Panc1 (cell line): ENCODE results near the gene DLGAP1.

ENCODE experiments used
- POLR2AphosphoS5 ChIP-seq: IDR thresholded peaks from 2 replicates; pipeline ENCODE4 v1.6.1; 2012; ENCODE audit warnings: mild to moderate bottlenecking, low read depth, low read length, moderate library complexity
- SIN3A ChIP-seq: IDR thresholded peaks from 2 replicates; pipeline ENCODE4 v1.6.1; 2012; ENCODE audit warnings: low read depth, mild to moderate bottlenecking, low read length, moderate library complexity, borderline replicate concordance; ENCODE audit not compliant: insufficient read depth
- TCF7L2 ChIP-seq: IDR thresholded peaks from 2 replicates; pipeline ENCODE4 v1.6.1; 2011; ENCODE audit warnings: mild to moderate bottlenecking, low read depth, low read length, inconsistent platforms
- TF ChIP-seq, protein P1 (sequence below): fragments of 450-650 bp; IDR thresholded peaks from 2 replicates; pipeline ENCODE4 v1.5.1; 2017; ENCODE audit warnings: mild to moderate bottlenecking
- TF ChIP-seq, protein P2 (sequence below), 2 experiments: IDR thresholded peaks; 2 replicates each; pipeline ENCODE4 v1.6.1; 2011 to 2012; ENCODE audit warnings: low read depth in 2 of 2, control low read depth in 1 of 2, low read length in 1 of 2, mild to moderate bottlenecking in 1 of 2, moderate library complexity in 1 of 2; ENCODE audit not compliant: insufficient read depth in 1 of 2

- TF ChIP-seq, protein P1, sequence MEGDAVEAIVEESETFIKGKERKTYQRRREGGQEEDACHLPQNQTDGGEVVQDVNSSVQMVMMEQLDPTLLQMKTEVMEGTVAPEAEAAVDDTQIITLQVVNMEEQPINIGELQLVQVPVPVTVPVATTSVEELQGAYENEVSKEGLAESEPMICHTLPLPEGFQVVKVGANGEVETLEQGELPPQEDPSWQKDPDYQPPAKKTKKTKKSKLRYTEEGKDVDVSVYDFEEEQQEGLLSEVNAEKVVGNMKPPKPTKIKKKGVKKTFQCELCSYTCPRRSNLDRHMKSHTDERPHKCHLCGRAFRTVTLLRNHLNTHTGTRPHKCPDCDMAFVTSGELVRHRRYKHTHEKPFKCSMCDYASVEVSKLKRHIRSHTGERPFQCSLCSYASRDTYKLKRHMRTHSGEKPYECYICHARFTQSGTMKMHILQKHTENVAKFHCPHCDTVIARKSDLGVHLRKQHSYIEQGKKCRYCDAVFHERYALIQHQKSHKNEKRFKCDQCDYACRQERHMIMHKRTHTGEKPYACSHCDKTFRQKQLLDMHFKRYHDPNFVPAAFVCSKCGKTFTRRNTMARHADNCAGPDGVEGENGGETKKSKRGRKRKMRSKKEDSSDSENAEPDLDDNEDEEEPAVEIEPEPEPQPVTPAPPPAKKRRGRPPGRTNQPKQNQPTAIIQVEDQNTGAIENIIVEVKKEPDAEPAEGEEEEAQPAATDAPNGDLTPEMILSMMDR: no peak
- no peak for TF ChIP-seq POLR2AphosphoS5
- TF ChIP-seq TCF7L2: no peak
- no peak for TF ChIP-seq SIN3A
- TF ChIP-seq, protein P2, sequence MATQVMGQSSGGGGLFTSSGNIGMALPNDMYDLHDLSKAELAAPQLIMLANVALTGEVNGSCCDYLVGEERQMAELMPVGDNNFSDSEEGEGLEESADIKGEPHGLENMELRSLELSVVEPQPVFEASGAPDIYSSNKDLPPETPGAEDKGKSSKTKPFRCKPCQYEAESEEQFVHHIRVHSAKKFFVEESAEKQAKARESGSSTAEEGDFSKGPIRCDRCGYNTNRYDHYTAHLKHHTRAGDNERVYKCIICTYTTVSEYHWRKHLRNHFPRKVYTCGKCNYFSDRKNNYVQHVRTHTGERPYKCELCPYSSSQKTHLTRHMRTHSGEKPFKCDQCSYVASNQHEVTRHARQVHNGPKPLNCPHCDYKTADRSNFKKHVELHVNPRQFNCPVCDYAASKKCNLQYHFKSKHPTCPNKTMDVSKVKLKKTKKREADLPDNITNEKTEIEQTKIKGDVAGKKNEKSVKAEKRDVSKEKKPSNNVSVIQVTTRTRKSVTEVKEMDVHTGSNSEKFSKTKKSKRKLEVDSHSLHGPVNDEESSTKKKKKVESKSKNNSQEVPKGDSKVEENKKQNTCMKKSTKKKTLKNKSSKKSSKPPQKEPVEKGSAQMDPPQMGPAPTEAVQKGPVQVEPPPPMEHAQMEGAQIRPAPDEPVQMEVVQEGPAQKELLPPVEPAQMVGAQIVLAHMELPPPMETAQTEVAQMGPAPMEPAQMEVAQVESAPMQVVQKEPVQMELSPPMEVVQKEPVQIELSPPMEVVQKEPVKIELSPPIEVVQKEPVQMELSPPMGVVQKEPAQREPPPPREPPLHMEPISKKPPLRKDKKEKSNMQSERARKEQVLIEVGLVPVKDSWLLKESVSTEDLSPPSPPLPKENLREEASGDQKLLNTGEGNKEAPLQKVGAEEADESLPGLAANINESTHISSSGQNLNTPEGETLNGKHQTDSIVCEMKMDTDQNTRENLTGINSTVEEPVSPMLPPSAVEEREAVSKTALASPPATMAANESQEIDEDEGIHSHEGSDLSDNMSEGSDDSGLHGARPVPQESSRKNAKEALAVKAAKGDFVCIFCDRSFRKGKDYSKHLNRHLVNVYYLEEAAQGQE (IDR thresholded peaks at IDR 0.05; ENCODE audit: insufficient read depth in 1 of 2, low read depth in 2 of 2, low read length in 1 of 2): no peak
Measured at GRCh38 chr18:3634250-3634939, 820.7 kb downstream of the DLGAP1 start.
